Esophagus squamous epithelium (tissue), 5 donors: Measurements from ENCODE around the gene GABBR2. TPM values are rescaled to one million over a fixed set of nuclear protein-coding genes. Genes with fewer than 3 reads are reported as not detected.

Source experiments
- DNase-seq: peaks from one replicate; lab custom pipeline; 2025; lab: John Stamatoyannopoulos, UW
- H3K27ac ChIP-seq, 4 donors: fragments of 200-600 bp; sonication (generic); one replicate each; pipeline ENCODE4 v1.5.1; 2016 to 2019; ENCODE audit warnings: mild to moderate bottlenecking in 1 of 4
- H3K27me3 ChIP-seq, 4 donors: fragments of 200-600 bp; sonication (generic); 1 replicate in 3 of 4; 2 replicates in 1 of 4; pipeline versions ENCODE4 v1.5.1 to v1.6.0; 2017 to 2021; ENCODE audit warnings: antibody characterized with exemption in 1 of 4
- H3K36me3 ChIP-seq, 3 donors: fragments of 200-600 bp; sonication (generic); one replicate each; pipeline ENCODE4 v1.5.1; 2016 to 2019
- H3K4me1 ChIP-seq, 3 donors: fragments of 200-600 bp; sonication (generic); one replicate each; pipeline ENCODE4 v1.5.1; 2017 to 2019
- H3K4me3 ChIP-seq, 4 donors: fragments of 200-600 bp; sonication (generic); 1 replicate in 3 of 4; 2 replicates in 1 of 4; pipeline ENCODE4 v1.5.1; 2016 to 2019; ENCODE audit warnings: mild to moderate bottlenecking in 2 of 4, moderate library complexity in 1 of 4
- H3K9me3 ChIP-seq, 3 donors: fragments of 200-600 bp; sonication (generic); one replicate each; pipeline ENCODE4 v1.5.1; 2016 to 2019
- CTCF ChIP-seq, 6 experiments: fragments of 450-650 bp in 4 of 6; fragments of 200-600 bp in 2 of 6; sonication (generic) in 2 of 6; IDR thresholded peaks; one replicate each; pipeline ENCODE4 v1.5.1; 2016 to 2019; ENCODE audit warnings: antibody characterized with exemption in 6 of 6, mild to moderate bottlenecking in 4 of 6, moderate library complexity in 4 of 6
- POLR2A ChIP-seq, 4 donors: fragments of 450-650 bp; IDR thresholded peaks; one replicate each; pipeline ENCODE4 v1.6.1; 2017; ENCODE audit warnings: antibody characterized with exemption in 4 of 4, mild to moderate bottlenecking in 4 of 4, moderate library complexity in 3 of 4
- WGBS, 2 donors: methylation state at CpG; one replicate each; pipeline ENCODE4 v1.1.5; 2018; 5-methylcytosine and 5-hydroxymethylcytosine counted together
- intact Hi-C: fragments of 100-400 bp; cut with DNase I; formaldehyde crosslinking; loops from one replicate; pipeline ENCODE4 v1.15.0; 2022
- total RNA-seq, 4 donors: library from RNA; depleted of rRNA; stranded (reverse); fragments of >200 nt; gene quantifications; one replicate each; pipeline ENCODE4 v1.1.0, GENCODE V29; 2016
- donor health status: DM: yes; HTN: yes; CAD: no.

Gene GABBR2
- total RNA-seq, 4 donors from 2014 or later = not detected

- Histone ChIP-seq H3K27me3 (peaks cover 0 to 30% (median 0%) of the 10 kb centered on the region in 4 donors), H3K36me3 (no peaks in the 10 kb centered on the region), H3K4me1 (no peaks in the 10 kb centered on the region), H3K4me3 (no peak overlapping the region), H3K27ac (no peak overlapping the region), H3K9me3 (no peaks in the 10 kb centered on the region)
- DNase-seq = no peak
- intact Hi-C loops = no loop called here
- no peak for TF ChIP-seq CTCF (IDR thresholded peaks at IDR 0.05)
- no peak for TF ChIP-seq POLR2A (IDR thresholded peaks at IDR 0.05)
- WGBS, 2 donors = 82 to 88% methylated on average over 5 of the region's 5 CpGs
Measured at GRCh38 chr9:98573749-98574278, 134.9 kb downstream of the GABBR2 start.

- no peak for DNase-seq
- no peaks in the 10 kb centered on the region for H3K4me1 ChIP-seq
- H3K4me3 ChIP-seq = no peak overlapping the region
- H3K36me3 ChIP-seq = no peaks in the 10 kb centered on the region
- intact Hi-C loops = no loop called here
- peaks cover 0 to 27% (median 0%) of the 10 kb centered on the region in 4 donors for H3K27me3 ChIP-seq
- WGBS, 2 donors = 50 to 94% methylated on average over 1 to 3 of the region's 7 CpGs
- TF ChIP-seq CTCF (IDR thresholded peaks at IDR 0.05) = no peak
- TF ChIP-seq POLR2A (IDR thresholded peaks at IDR 0.05) = no peak
- H3K9me3 ChIP-seq = no peaks in the 10 kb centered on the region
- H3K27ac ChIP-seq = no peak overlapping the region
Measured at GRCh38 chr9:98572796-98573195, 135.9 kb downstream of the GABBR2 start.

- WGBS, 2 donors = 54 to 79% methylated on average over 4 of the region's 4 CpGs
- TF ChIP-seq POLR2A (IDR thresholded peaks at IDR 0.05) (no peak), CTCF (IDR thresholded peaks at IDR 0.05) (no peak)
Measured at GRCh38 chr9:98572054-98572627, 136.6 kb downstream of the GABBR2 start.

GRCh38 chr9:98571643-98572042 is 137.1 kb downstream of the GABBR2 start:
- Histone ChIP-seq H3K27me3 (peaks cover 0 to 17% (median 0%) of the 10 kb centered on the region in 4 donors), H3K9me3 (no peaks in the 10 kb centered on the region), H3K36me3 (no peaks in the 10 kb centered on the region), H3K4me1 (no peaks in the 10 kb centered on the region), H3K27ac (no peak overlapping the region), H3K4me3 (no peak overlapping the region)
- 33% methylated on average over 1 of the region's 3 CpGs; no CpG with 5 or more reads in 1 of the 2 donors for WGBS, 2 donors
- intact Hi-C loops = no loop called here
- DNase-seq = no peak
- no peak for TF ChIP-seq CTCF (IDR thresholded peaks at IDR 0.05)
- no peak for TF ChIP-seq POLR2A (IDR thresholded peaks at IDR 0.05)

More at GRCh38 chr9:98572054-98572627, 136.6 kb downstream of the GABBR2 start:
- no peaks in the 10 kb centered on the region for H3K36me3 ChIP-seq
- H3K27me3 ChIP-seq = peaks cover 0 to 20% (median 0%) of the 10 kb centered on the region in 4 donors
- H3K27ac ChIP-seq = no peak overlapping the region
- no peaks in the 10 kb centered on the region for H3K9me3 ChIP-seq
- intact Hi-C loops = no loop called here
- no peak for DNase-seq
- H3K4me1 ChIP-seq = no peaks in the 10 kb centered on the region
- no peak overlapping the region for H3K4me3 ChIP-seq

- H3K36me3 ChIP-seq = no peaks in the 10 kb centered on the region
- H3K4me3 ChIP-seq = no peak overlapping the region
- no peak for DNase-seq
- no peaks in the 10 kb centered on the region for H3K9me3 ChIP-seq
- no peak overlapping the region for H3K27ac ChIP-seq
- no peaks in the 10 kb centered on the region for H3K4me1 ChIP-seq
- whole genome bisulfite sequencing, 2 donors = 56 to 72% methylated on average over 7 to 8 of the region's 12 CpGs
- intact Hi-C loops = no loop called here
- TF ChIP-seq POLR2A (IDR thresholded peaks at IDR 0.05) (no peak), CTCF (IDR thresholded peaks at IDR 0.05) (no peak)
- peaks cover 0 to 16% (median 0%) of the 10 kb centered on the region in 4 donors for H3K27me3 ChIP-seq
Measured at GRCh38 chr9:98570663-98571440, 137.9 kb downstream of the GABBR2 start.
